ENCODE measurements around the gene PRPF38A. TPM values are rescaled to one million over a fixed set of nuclear protein-coding genes. Genes with fewer than 3 reads are reported as not detected.

Gene PRPF38A
- total RNA-seq, 1 experiment from 2014 or later = 62.4 TPM

DNA sequence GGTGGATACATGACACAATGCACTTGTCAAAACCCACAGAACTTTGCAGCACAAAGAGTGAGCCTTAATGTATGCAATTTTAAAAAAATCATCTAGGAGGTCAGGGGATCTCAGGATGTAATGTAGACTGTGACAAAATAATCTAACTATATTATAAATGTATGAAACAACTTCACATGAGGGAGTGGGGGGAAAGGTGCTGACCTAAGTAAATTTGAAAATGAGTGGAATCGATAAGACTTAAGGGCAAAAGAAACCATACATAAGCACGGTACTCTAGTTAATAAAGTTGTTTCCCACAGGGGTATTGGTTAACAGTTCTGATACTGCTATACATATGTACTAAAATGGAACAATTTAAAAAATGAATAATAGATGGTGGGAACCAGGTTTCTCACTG lies 64.7 kb downstream of the PRPF38A start:
- H3K4me1 Mint-ChIP-seq = no peaks in the 10 kb centered on the region
- DNase-seq (ENCODE audit: low spot score) (no peak), ATAC-seq (no peak)
- H3K9me3 Mint-ChIP-seq = no peaks in the 10 kb centered on the region
- TF ChIP-seq, protein P1, sequence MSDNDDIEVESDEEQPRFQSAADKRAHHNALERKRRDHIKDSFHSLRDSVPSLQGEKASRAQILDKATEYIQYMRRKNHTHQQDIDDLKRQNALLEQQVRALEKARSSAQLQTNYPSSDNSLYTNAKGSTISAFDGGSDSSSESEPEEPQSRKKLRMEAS (CRISPR knock-in tag; IDR thresholded peaks at IDR 0.05) = no peak
- no peak for TF ChIP-seq ELF4 (CRISPR knock-in tag; IDR thresholded peaks at IDR 0.05; ENCODE audit: low read depth)
- no peak for TF ChIP-seq ZNF232 (CRISPR knock-in tag; IDR thresholded peaks at IDR 0.05)
- TF ChIP-seq, protein P2, sequence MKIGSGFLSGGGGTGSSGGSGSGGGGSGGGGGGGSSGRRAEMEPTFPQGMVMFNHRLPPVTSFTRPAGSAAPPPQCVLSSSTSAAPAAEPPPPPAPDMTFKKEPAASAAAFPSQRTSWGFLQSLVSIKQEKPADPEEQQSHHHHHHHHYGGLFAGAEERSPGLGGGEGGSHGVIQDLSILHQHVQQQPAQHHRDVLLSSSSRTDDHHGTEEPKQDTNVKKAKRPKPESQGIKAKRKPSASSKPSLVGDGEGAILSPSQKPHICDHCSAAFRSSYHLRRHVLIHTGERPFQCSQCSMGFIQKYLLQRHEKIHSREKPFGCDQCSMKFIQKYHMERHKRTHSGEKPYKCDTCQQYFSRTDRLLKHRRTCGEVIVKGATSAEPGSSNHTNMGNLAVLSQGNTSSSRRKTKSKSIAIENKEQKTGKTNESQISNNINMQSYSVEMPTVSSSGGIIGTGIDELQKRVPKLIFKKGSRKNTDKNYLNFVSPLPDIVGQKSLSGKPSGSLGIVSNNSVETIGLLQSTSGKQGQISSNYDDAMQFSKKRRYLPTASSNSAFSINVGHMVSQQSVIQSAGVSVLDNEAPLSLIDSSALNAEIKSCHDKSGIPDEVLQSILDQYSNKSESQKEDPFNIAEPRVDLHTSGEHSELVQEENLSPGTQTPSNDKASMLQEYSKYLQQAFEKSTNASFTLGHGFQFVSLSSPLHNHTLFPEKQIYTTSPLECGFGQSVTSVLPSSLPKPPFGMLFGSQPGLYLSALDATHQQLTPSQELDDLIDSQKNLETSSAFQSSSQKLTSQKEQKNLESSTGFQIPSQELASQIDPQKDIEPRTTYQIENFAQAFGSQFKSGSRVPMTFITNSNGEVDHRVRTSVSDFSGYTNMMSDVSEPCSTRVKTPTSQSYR (CRISPR knock-in tag; IDR thresholded peaks at IDR 0.05) = no peak
- TF ChIP-seq, protein P3, sequence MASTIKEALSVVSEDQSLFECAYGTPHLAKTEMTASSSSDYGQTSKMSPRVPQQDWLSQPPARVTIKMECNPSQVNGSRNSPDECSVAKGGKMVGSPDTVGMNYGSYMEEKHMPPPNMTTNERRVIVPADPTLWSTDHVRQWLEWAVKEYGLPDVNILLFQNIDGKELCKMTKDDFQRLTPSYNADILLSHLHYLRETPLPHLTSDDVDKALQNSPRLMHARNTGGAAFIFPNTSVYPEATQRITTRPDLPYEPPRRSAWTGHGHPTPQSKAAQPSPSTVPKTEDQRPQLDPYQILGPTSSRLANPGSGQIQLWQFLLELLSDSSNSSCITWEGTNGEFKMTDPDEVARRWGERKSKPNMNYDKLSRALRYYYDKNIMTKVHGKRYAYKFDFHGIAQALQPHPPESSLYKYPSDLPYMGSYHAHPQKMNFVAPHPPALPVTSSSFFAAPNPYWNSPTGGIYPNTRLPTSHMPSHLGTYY (CRISPR knock-in tag; IDR thresholded peaks at IDR 0.05) = no peak
- TF ChIP-seq SOX15 (CRISPR knock-in tag; IDR thresholded peaks at IDR 0.05) = no peak
- TF ChIP-seq RORB (CRISPR knock-in tag; IDR thresholded peaks at IDR 0.05) = no peak
- TF ChIP-seq NR1H2 (CRISPR knock-in tag; IDR thresholded peaks at IDR 0.05) = no peak
- TF ChIP-seq MXD4 (CRISPR knock-in tag; IDR thresholded peaks at IDR 0.05; ENCODE audit: borderline replicate concordance) = no peak
- TF ChIP-seq, protein P4, sequence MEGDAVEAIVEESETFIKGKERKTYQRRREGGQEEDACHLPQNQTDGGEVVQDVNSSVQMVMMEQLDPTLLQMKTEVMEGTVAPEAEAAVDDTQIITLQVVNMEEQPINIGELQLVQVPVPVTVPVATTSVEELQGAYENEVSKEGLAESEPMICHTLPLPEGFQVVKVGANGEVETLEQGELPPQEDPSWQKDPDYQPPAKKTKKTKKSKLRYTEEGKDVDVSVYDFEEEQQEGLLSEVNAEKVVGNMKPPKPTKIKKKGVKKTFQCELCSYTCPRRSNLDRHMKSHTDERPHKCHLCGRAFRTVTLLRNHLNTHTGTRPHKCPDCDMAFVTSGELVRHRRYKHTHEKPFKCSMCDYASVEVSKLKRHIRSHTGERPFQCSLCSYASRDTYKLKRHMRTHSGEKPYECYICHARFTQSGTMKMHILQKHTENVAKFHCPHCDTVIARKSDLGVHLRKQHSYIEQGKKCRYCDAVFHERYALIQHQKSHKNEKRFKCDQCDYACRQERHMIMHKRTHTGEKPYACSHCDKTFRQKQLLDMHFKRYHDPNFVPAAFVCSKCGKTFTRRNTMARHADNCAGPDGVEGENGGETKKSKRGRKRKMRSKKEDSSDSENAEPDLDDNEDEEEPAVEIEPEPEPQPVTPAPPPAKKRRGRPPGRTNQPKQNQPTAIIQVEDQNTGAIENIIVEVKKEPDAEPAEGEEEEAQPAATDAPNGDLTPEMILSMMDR (IDR thresholded peaks at IDR 0.05) = no peak
- TF ChIP-seq, protein P5, sequence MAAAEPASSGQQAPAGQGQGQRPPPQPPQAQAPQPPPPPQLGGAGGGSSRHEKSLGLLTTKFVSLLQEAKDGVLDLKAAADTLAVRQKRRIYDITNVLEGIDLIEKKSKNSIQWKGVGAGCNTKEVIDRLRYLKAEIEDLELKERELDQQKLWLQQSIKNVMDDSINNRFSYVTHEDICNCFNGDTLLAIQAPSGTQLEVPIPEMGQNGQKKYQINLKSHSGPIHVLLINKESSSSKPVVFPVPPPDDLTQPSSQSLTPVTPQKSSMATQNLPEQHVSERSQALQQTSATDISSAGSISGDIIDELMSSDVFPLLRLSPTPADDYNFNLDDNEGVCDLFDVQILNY (CRISPR knock-in tag; IDR thresholded peaks at IDR 0.05) = no peak
- TF ChIP-seq ZNF671 (CRISPR knock-in tag; IDR thresholded peaks at IDR 0.05) = no peak
- no peak for TF ChIP-seq SMAD4 (CRISPR knock-in tag; IDR thresholded peaks at IDR 0.05)
- no peak for TF ChIP-seq EMX1 (CRISPR knock-in tag; IDR thresholded peaks at IDR 0.05)
- no peak for TF ChIP-seq MYBL2 (CRISPR knock-in tag; IDR thresholded peaks at IDR 0.05)
- CTCF ChIA-PET = no interaction called here
- H3K27ac Mint-ChIP-seq = no peak overlapping the region
- no peak overlapping the region for H3K4me3 Mint-ChIP-seq
- H3K36me3 Mint-ChIP-seq = peaks cover 9% of the 10 kb centered on the region
- POLR2A ChIA-PET = interaction anchor here (0.7 kb wide), 1 partner anchor 164 kb away, joined by 4 read pairs; no protein-coding TSS in a partner anchor
- no peaks in the 10 kb centered on the region for H3K27me3 Mint-ChIP-seq (ENCODE audit: low read depth)

Other genes with a start within 250 kb of the PRPF38A start
- 12.8 to 22.6 TPM (median 14.9 TPM) in 3 replicates for gene CC2D1B, start 38.4 kb upstream of the PRPF38A start, total RNA-seq (2021)
- gene ORC1, start 179 bp upstream of the PRPF38A start, total RNA-seq (2021) = 33.6 to 45.2 TPM (median 34.0 TPM) in 3 replicates
- 57.4 to 63.6 TPM (median 63.3 TPM) in 3 replicates for gene TUT4, start 148.5 kb downstream of the PRPF38A start, total RNA-seq (2021)
- gene GPX7, start 197.8 kb downstream of the PRPF38A start, total RNA-seq (2021) = 9.9 to 13.9 TPM (median 13.1 TPM) in 3 replicates
- gene SHISAL2A, start 228.6 kb downstream of the PRPF38A start, total RNA-seq (2021) = 0.60 to 1.7 TPM (median 1.4 TPM) in 3 replicates